GM12874 (cell line): ENCODE measurements around the gene CACNA1C.

Experiments
- TF ChIP-seq, protein P1 (sequence below): IDR thresholded peaks from 2 replicates; pipeline ENCODE4 v1.5.1; 2011; ENCODE audit warnings: low read depth, mild to moderate bottlenecking, control low read depth, low read length, moderate library complexity; ENCODE audit not compliant: insufficient read depth

The CACNA1C gene

DNA sequence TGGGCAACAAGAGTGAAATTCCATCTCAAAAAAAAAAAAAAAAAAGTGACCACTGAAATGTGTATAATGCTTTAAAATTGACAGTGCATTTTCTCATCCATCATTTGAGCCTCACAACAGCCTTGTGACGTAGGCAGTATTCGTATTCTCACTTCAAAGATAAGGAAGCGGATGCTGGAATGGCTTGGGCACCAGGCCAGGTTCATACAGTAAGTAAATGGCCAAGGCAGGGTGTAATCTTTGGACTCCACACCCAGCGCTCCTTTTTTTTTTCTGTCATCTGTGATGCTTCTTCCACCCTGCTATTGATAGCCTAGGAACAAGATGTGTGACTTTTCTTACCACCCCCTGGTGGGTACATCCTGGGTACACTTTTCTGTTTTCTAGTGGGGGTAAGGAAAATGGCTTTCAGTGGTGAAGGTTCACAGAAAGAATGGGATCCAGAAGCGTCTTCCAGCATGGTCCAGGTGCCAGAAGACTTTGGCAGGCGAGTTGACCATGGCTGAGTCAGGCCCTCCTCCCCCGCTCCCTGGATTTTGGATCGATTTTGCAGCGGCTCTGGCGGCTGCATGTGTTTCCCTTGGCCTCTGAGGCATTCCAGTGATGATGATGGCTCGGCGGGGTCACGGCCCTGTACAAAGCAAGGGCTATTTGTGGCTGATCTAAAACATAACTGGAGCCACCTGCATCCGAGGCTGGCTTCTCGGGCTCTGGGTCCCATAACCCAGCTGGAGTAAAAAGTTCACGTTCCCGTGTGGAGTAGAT, 110.6 kb downstream of the CACNA1C start:
- TF ChIP-seq, protein P1, sequence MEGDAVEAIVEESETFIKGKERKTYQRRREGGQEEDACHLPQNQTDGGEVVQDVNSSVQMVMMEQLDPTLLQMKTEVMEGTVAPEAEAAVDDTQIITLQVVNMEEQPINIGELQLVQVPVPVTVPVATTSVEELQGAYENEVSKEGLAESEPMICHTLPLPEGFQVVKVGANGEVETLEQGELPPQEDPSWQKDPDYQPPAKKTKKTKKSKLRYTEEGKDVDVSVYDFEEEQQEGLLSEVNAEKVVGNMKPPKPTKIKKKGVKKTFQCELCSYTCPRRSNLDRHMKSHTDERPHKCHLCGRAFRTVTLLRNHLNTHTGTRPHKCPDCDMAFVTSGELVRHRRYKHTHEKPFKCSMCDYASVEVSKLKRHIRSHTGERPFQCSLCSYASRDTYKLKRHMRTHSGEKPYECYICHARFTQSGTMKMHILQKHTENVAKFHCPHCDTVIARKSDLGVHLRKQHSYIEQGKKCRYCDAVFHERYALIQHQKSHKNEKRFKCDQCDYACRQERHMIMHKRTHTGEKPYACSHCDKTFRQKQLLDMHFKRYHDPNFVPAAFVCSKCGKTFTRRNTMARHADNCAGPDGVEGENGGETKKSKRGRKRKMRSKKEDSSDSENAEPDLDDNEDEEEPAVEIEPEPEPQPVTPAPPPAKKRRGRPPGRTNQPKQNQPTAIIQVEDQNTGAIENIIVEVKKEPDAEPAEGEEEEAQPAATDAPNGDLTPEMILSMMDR: no peak

DNA sequence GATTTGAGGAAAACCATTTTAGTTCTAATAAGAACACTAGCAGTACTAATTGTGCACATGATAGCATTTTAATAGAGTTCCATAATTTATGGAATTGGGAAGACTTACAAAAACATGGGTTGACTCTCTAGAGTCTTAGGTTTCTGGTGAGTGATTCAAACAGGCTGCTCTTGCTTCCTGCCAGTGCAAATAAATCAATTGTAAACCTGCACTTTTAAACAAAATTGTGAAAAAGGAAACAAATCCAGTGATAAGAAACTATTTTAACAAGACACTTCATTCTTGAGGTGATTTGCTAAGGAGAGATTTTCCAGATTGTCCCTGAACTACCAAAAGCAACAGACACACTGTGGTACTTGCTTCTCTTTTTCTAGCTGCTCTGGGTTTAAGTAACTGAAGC, 112.2 kb downstream of the CACNA1C start:
- TF ChIP-seq, protein P1: no peak

DNA sequence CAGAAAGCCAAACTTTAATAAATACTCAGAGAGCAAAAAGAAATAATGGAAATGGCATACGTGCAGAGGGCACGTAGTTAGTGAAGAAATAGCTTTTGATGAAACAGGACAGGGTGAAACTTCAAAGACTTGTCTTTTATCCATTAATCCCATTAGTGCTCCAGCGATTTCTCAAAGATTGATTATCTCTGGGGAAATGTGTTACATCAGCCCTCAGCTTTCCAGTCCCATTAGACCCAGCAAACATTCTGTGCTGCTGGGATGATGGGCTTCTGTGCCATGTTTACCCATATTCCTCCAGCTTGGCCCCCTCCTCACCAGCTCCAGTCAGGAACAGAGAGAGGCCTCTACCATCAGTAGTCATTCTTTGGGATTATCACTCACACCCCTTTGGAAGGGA, 113.1 kb downstream of the CACNA1C start:
- TF ChIP-seq, protein P1: no peak

DNA sequence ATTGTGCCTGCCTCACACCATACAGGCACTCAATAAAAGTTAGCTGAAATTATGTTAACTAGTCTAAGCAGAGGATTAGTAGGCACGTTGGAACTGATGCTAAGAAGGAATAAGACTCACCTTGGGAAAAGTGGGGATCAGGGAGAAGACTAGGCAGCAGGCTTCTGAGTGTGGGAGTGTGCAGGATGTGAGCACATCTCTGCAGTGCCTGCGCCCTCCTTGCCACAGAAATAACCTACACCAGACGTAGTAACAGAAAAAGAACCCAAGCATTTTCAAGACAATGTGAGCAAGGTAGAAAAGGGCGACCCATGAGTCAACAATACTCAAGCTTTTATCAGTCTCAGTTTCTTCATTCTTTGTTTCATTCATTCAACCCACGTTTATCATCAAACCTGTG, 113.9 kb downstream of the CACNA1C start:
- TF ChIP-seq, protein P1: no peak

DNA sequence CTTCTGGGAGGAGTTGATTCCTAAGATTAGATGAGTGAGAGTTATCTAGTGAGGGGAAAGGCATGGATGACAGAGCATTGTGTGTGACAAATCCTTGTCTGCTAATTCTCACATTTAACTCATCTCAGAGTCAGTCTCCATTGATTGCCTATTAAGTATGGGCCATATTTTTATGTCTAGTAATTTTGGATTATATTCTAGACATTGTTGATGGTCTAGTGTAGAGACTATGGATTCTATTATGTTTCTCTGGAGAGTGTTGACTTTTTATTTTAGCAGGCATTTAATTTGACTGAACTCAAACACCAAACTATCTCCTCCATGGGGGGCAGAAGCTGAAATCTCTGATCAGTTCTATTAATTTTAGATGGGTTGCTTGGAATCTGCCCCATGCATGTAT, 114.4 kb downstream of the CACNA1C start:
- TF ChIP-seq, protein P1: no peak

DNA sequence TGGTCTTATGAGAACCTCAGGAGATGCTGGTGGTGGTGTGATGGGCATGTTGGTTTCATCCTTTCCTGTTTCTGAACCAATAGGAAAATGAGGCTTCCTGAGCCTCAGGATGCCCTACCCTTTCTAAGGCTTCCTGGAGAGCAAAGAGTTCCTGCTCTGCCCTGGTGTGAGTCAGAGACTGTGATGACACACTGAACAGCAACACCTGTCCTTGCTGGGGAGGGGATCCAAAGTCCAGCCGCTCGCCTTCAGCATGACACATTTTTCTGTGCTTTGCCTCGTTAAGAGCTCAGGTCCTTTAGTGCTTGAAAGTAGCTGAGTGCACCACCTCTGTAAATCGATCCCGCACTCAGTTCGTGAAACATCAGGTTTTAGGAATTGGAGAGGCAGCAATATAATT, 116.0 kb downstream of the CACNA1C start:
- TF ChIP-seq, protein P1: no peak

DNA sequence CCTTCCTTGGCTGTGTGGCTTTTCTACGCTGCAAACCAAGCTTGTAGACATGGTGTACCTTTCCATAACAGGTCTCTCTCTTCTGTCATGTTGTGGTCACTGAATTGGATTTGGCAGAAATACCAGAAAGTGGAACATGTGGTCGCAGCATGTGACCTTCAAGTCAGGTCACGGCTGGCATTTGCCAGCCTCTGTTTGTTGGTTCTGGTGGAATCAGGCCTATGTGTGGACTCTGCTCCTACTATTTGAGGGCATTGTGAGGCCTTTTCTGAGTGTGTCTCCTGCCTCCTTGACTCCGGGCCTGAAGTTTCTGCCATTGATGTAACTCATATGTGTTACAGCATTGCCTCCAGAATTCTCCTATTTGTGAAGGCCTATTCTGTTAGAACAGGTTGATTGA, 116.7 kb downstream of the CACNA1C start:
- TF ChIP-seq, protein P1: no peak
